HG02623 (cell line): ENCODE measurements around the gene HADH.
"Not testable (repeated sequence)": the region's sequence is repeated elsewhere in the genome, so short reads cannot be mapped to it uniquely, and the experiment has no call there.

ENCODE experiments used
- ATAC-seq: cut with Tn5 transposase; IDR thresholded peaks from one replicate; pipeline ENCODE4 v1.9.1; 2021; ENCODE audit warnings: moderate library complexity; ENCODE audit not compliant: unreplicated experiment

Gene HADH

GRCh38 chr4:108029731-108030130 is 40.0 kb downstream of the HADH start:
- no peak for ATAC-seq

- peak; percentile 96 for ATAC-seq
Observed at GRCh38 chr4:108030332-108030731, 40.6 kb downstream of the HADH start.

GRCh38 chr4:108031427-108032083 is 41.9 kb downstream of the HADH start:
- ATAC-seq, result no peak

GRCh38 chr4:108033348-108033747 is 43.7 kb downstream of the HADH start:
- no peak for ATAC-seq

- no peak for ATAC-seq
Observed at GRCh38 chr4:108034565-108034964, 44.9 kb downstream of the HADH start.

- no peak for ATAC-seq
Observed at GRCh38 chr4:108035691-108036090, 46.0 kb downstream of the HADH start.

GRCh38 chr4:108036213-108036612 is 46.5 kb downstream of the HADH start:
- peak; percentile 95 for ATAC-seq

GRCh38 chr4:108037884-108038283 is 48.2 kb downstream of the HADH start:
- no peak for ATAC-seq

GRCh38 chr4:108042927-108043326 is 53.2 kb downstream of the HADH start:
- no peak for ATAC-seq

- ATAC-seq, result no peak
Observed at GRCh38 chr4:108043526-108043925, 53.8 kb downstream of the HADH start.

- ATAC-seq, result no peak
Observed at GRCh38 chr4:108044951-108045686, 55.4 kb downstream of the HADH start.

GRCh38 chr4:108045687-108046024 is 56.0 kb downstream of the HADH start:
- ATAC-seq, result no peak

- ATAC-seq, result no peak
Observed at GRCh38 chr4:108047199-108047598, 57.5 kb downstream of the HADH start.

- ATAC-seq, result no peak
Observed at GRCh38 chr4:108048157-108048556, 58.5 kb downstream of the HADH start.

GRCh38 chr4:108048997-108049396 is 59.3 kb downstream of the HADH start:
- no peak for ATAC-seq

GRCh38 chr4:108049406-108049805 is 59.7 kb downstream of the HADH start:
- no peak for ATAC-seq

- ATAC-seq, result not testable (repeated sequence)
Observed at GRCh38 chr4:108050166-108051111, 60.8 kb downstream of the HADH start.

- no peak for ATAC-seq
Observed at GRCh38 chr4:108051343-108051742, 61.7 kb downstream of the HADH start.

GRCh38 chr4:108052558-108053120 is 63.0 kb downstream of the HADH start:
- ATAC-seq, result peak; percentile 2

GRCh38 chr4:108053251-108053711 is 63.6 kb downstream of the HADH start:
- ATAC-seq, result peak; percentile 89

- no peak for ATAC-seq
Observed at GRCh38 chr4:108054025-108054638, 64.4 kb downstream of the HADH start.
